Lung microvascular endothelial cell (primary cell): Measurements from ENCODE around the gene MATN1. TPM values are rescaled to one million over a fixed set of nuclear protein-coding genes. Genes with fewer than 3 reads are reported as not detected.

Experiments used
- DNase-seq, 2 donors: peaks; one replicate each; pipeline versions ENCODE4 v3.0.0 to v3.0.0-alpha.2; 2010; ENCODE audit warnings: low read depth in 2 of 2
- total RNA-seq: library from RNA; depleted of rRNA; stranded (reverse); fragments of >200 nt; gene quantifications from 2 replicates; pipeline ENCODE4 v1.2.1, GENCODE V29; 2014

Gene MATN1
- total RNA-seq, 1 donor from 2014 or later: under 0.01 TPM

GRCh38 chr1:30757352-30758120 lies 34.2 kb upstream of the MATN1 start, which contains the start of gene LAPTM5:
LAPTM5 (minus strand) TSS chr1:30757774; CDS start chr1:30757745, 29 bp downstream.
- DNase-seq: peak; percentile 39 to 60

DNA sequence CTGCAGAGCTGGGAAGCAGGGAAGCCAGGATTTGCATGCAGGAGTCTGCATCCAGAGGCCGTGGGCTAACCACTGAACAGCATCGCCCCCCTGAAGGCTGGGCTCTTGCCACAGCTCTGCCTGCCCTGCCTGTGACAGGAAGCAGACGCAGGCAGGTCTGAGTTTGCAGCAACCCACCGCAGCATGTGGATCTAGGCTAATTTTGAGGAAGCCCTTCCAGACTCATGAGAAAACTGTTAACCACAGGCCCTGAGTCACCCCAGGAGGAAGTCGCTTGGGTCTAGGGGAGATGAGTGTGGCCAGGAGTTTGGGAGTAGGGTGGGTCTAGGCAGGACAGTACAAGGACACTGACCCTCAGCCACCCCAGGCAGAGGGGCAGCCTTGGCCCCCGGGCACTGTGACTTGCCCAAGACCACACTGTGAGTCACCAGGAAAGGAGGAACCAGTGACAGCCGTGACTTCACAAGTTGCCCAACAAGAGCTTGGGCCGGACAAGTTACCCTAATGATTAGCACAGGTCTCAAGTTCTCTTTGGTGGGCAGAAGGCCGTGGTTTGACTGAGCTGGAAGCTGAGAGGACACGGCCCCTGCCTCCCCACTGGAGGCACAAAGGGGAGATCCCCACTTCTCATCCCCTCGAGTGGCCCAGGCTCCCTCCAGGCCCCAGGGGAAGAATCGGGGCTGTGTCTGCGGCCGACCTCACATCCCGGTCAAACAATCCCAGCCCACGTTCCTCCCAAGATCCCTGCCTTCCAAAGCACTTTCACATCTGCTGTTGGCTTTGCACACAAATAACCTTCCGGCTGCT lies 33.4 kb upstream of the MATN1 start:
- peak; percentile 40 to 79 for DNase-seq

DNA sequence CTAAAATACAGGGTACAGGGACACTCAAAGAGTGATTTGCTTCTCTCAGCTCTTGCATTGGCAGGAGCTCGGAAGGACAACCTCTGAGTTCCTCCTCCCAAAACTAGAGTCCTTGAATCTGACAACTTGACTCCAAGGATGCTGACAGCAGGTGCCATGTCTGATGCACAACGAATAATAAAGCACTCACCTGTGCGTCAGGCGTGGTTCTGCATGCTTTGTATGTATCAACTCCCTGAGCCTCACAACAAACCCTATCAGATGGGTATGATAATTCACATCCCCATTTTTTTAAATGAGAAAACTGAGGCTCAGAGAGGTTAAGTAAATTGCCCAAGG lies 32.8 kb upstream of the MATN1 start:
- DNase-seq: no peak

- no peak for DNase-seq
These were observed 32.4 kb upstream of the MATN1 start for GRCh38 chr1:30755746-30756145.

DNA sequence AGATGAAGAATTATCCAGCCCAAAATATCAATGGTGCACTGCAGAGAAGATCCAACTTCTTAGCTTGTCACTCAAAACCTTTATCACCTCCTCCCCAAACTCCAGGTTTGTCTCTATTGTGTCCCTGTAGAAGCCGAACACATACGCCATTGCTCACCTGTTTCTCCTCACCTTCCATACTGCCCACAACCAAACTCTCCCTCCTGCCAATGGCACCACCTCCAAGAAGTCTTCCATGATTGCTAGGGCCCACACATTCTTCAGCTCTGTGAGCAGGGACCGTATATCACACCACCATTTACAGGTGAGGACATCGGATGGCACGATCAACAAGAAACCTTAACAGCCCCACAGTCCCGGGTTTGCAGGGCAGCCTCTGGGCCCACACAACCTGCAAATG lies 31.9 kb upstream of the MATN1 start:
- no peak for DNase-seq

- no peak for DNase-seq
These were observed 31.3 kb upstream of the MATN1 start for GRCh38 chr1:30754684-30755171.

DNA sequence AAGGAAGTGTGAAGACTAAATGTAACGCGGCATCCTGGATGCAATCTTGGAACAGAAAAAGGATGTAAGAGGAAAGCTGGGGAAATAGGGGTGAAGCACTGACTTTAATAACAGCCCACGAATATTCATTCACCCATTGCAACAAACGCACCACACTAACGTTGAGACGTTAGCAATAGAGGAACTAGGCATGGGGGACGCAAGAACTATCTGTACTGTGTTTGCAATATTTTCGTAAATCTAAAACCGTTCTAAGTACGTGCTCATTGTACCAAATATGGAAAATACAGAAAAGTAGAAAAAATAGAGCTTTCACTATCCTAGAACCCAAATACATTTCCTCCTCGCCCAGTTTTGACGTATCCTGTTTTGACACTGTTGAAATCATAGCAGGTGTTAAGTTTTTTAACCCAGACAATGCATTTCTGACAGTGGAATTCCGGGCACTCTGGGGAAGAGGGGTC lies 30.3 kb upstream of the MATN1 start:
- DNase-seq: peak in 1 of 2 donors; percentile 57

- DNase-seq: no peak
These were observed 29.7 kb upstream of the MATN1 start for GRCh38 chr1:30753118-30753517.

DNA sequence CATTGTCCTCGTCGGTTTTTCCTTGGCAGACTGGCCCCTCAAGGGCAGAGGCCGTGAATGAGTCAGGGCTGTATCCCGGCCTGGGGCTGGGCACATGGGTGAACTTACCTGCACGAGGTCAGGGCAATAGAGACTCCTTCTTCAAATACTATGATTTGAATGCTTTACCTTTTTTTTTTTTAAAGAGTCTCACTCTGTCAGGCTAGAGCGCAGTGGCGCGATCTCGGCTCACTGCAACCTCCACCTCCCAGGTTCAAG lies 29.2 kb upstream of the MATN1 start:
- DNase-seq: no peak

DNA sequence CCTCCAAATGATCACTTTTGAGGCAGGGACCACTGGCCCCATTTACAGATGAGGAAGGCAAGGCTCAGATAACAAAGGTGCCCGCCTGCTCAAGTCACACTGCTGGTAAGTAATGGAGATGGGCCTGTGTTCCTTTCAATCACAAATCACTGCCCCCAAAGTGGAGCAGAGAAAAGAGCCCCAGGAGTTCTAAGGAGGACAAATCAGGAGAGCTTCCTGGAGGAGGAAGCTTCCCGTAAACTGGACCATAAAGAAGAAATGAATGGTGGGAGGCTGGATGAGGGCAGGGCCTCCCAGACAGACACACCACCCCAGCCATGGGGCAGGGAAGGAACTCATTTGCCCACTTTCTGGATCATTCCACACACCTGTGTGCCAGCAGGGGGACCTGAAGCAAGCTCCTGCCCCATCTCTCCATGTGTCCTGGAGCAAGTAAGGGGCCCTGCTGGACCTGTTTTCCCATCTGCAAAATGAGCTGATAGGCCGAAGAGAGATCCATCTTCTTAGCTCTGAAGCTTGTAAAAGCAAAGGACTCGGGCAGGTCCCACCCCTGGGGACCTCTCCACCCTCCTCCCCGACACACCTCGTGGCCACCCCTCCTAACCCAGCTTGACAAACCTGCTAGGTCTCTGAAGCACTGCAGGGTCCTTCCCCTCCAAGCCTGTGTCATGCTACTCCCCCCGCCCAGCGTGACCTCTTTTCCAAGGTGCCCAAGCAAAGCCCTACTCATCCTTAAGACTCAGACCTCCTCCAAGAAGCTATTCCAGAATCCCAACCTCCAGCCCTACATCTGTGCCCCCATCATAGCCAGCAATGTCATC lies 28.7 kb upstream of the MATN1 start:
- DNase-seq: no peak

GRCh38 chr1:30750731-30751291 lies 27.4 kb upstream of the MATN1 start:
- DNase-seq: no peak

DNA sequence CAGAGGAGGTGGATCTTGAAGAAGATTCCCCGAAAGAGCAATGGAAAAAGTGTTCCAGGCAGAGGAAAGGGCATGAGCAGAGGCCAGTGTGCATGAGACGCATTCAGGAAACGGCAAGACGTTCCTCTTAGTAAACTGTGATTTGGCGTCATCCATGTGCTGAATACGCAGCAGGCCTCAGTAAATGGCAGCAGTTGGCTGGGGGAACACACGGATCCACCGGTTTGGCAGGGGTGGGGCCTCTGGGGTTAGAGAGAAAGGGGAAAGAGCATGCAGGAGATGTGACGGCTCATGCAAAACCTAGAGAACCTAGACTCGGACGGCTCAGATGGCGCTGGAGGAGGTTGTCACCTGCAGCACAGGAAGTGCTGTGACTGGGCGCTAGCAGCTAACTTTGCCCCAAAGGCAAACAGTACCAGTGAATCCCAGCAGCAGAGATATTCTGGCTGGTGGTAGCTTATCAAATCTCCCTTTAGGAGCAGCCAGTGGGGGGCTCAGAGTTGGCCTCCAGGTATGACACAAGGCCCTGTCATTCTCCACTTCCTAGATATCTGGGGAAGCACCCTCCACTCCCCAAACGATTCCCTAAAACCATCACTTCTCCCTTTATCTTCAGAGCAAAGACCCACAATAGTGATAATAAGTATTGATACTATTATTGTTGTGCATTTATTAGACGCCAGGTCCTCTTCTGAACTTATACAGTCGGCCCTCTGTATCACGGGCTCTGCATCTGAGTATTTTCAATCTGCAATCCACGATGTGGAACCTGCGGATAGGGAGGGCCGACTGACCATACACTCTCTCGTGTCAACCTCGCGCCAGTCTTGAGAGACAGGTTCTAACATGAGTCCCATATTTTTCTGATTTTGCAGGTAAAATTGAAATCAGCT lies 26.6 kb upstream of the MATN1 start:
- no peak for DNase-seq

DNA sequence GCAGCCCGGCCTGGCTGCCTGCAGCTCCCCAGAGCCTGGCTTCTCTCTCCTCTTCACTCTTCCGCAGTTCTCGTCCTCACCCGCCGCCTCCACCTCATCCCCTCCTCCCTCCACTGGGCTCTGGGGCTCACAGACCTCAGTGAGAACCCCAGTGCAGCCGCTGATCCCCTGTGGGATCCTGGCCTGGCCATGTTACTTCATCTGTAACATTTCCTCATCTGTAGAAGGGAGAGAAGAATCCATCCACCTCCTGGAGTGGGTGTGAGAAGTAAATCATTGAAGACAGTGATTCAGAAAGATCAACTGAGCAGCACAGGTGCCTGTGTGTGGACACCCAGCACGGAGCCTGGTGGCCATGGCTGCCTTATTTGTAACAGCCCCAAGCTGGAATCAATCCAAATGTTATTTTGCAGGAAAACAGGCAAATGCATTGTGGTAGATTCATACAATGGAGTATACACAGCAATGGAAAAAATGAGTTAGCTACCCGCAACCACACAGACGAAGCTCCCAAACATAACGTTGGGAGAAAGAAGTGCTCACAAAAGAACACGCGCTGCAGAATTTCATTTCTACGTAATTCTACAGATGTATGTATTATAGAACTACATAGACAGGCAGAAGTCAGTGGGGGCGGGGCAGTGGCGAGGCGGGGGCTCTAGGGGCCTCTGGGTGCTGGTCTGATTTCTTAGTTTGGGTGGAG lies 25.5 kb upstream of the MATN1 start:
- peak in 1 of 2 donors; percentile 96 for DNase-seq

DNA sequence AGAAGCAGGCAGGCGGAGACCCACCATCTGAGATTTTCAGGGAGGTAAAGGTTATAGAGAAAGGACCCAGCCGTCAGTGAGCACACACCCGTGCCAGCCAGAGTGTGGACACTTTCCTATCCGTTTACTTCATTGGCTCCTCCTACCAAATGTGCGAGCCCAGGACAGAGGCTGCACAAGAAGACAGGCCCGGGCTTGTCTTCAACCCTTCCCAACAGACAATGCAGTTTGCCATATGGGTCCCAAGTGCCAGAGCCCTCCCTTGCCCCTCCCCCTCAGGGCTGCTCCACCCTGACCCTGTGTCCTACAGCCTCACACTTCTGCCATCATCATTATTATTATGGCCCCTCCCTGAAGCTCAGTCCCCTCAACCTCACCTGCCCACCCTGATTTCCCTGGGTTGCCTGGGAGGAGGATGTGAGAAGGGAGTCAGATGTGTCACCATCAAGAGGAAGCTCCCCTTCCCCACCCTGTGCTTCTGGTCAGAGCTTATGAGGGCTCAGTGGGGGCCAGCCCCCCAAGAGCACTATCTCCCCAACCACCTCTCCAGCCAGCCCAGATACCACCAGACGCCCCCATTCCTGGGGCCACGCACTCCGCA lies 24.8 kb upstream of the MATN1 start:
- no peak for DNase-seq

- no peak for DNase-seq
These were observed 23.9 kb upstream of the MATN1 start for GRCh38 chr1:30747033-30748008.

GRCh38 chr1:30746212-30747032 lies 23.0 kb upstream of the MATN1 start:
- DNase-seq: peak in 1 of 2 donors; percentile 31

DNA sequence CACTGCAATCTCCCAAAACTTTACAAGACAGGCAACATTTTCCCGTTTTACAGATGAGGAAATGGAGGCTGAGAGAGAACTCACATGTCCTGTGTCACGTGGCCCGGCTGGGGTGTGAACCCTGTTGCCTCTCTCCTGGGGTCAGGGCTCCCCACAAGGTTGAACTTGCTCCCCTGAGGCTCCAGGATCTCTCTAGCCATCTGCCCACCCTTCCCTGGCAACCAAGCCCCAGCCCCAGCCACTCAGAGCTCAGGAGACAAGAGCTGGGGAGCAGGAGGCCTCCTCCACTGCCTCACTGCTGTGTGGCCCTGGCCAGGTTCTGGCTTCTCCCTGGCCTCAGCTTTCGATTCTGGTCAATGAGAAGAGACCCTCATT lies 22.4 kb upstream of the MATN1 start:
- no peak for DNase-seq
